Stimulated activated CD8-positive, alpha-beta memory T cell treated with anti-CD3 and anti-CD28 coated beads, Interleukin-12 subunit alpha, Interleukin-12 subunit beta, amount 100 ng/mL, for 1 hour (primary cell): ENCODE data around the gene MYO3A.

ENCODE experiments used
- DNase-seq: peaks from one replicate; pipeline ENCODE4 v3.0.0-alpha.2; 2020; ENCODE audit warnings: low read depth

Gene MYO3A

DNA sequence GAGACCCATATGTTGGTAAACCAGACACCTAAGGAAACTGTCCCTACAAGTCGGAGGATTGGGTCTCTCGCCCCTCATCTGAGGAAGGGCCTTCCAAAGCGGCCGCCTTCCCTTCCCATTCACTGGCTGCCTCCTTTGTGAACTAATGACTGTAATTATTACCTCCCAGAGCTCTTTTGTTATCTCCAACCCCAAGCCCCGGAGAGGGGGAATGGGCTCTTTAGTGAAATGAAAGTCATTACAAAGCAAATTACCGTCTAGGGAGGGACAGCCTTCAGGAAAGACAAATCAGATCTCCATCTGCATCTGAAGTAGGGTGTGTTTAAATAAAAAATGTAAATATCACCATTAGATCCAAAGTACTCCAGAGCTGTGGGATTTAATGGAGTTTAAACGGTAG, 280.0 kb downstream of the MYO3A start:
- no peak for DNase-seq

DNA sequence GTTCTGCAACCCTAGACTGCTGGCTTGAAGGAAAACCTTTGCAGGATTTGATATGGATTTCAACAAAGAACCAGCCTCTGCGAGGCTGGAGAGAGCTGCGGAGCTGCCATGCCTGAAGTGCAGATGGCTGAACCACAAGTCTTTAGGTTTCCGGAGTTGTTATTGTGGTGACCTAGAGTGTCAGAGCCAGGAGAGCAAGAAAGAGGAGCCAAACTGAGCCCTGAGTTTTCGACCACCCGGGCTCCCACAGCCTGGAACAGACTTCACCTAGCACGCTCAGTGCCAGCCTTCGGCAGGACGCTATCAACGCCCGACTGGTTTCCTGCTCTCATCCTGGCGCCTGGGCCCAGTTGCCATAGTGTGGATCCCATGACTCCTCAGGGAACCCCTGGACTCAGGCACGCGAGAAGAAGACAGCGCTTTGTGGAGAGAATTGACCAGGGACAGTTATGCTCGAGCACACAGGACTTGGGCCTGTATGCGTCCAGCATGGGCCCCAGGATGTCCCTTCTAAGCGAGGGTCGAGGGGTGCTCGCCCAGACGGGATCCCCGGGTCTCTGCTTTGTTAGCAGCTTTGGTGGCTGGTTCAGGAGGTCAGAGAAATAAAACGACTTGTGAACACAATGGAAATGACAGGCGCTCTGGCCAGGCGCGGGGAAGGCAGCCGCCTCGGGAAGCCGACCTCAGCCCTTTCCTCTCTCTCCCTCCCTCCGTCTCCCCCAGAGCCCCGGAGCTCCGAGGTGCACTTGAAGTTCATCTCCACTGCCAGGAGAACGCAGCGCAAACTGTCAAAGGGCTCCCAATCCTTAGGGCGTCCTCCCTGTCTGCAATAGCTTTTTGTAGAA, 280.7 kb downstream of the MYO3A start:
- no peak for DNase-seq

GRCh38 chr10:26215396-26215934, 281.4 kb downstream of the MYO3A start:
- no peak for DNase-seq

DNA sequence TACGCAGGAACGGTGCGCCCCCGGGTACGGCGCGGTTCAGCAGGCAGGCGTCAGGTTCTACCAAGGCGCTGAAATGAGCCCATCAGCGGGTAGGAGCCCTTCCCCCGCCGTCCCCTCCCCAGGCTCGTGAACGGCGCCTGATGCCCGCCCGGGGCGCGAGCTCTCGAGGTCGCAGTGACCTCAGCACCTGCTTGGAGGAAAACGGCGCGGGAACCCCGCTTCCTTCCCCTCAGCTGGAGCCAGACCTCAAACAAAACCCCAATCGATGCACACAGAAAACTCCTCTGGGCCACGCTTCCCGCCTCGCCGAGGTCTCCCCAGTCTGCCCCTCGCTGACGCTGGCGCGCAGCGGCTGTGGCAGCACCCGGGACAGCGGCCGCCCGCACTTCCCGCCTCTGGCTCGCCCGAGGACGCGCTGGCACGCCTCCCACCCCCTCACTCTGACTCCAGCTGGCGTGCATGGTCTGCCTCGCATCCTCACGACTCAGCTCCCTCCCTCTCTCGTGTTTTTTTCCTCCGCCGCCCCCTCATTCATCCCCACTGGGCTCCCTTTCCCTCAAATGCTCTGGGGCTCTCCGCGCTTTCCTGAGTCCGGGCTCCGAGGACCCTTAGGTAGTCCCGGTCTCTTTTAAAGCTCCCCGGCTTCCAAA, 282.0 kb downstream of the MYO3A start:
- DNase-seq, result no peak

DNA sequence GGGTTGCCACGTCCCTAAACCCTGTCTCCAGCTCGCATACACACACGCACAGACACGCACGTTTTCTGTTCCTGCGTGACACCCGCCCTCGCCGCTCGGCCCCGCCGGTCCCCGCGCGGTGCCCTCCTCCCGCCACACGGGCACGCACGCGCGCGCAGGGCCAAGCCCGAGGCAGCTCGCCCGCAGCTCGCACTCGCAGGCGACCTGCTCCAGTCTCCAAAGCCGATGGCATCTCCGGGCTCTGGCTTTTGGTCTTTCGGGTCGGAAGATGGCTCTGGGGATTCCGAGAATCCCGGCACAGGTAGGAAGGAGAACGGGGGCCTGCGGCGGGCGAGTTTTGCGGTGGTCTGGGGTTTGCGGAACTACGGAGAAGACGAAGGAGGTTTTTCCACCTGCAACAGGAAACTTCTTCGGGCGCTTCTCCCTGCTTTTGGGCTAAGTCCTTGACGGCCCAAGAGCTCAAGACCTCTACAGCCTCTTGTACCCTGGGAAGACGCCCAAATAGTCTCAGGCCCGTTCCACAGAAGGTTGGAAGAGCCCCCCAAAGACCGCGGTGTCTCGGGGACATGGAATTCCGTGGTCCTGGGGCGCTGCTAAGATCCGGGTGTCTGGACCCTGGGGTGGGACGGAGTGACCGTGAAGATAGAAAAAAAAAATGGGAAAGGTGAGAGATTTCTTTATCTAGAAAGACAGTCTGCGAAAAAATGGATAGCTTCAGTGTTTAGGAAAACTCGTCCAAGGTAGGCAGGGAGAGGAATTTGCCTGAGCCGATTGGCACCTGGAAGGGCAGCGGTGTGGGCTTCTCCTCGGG, 282.8 kb downstream of the MYO3A start, which contains the start of gene GAD2:
Gene GAD2 (plus strand): TSS at position 190 of the 811 bp plus-strand sequence. CDS start 36 bp downstream, at position 226.
- DNase-seq, result no peak

DNA sequence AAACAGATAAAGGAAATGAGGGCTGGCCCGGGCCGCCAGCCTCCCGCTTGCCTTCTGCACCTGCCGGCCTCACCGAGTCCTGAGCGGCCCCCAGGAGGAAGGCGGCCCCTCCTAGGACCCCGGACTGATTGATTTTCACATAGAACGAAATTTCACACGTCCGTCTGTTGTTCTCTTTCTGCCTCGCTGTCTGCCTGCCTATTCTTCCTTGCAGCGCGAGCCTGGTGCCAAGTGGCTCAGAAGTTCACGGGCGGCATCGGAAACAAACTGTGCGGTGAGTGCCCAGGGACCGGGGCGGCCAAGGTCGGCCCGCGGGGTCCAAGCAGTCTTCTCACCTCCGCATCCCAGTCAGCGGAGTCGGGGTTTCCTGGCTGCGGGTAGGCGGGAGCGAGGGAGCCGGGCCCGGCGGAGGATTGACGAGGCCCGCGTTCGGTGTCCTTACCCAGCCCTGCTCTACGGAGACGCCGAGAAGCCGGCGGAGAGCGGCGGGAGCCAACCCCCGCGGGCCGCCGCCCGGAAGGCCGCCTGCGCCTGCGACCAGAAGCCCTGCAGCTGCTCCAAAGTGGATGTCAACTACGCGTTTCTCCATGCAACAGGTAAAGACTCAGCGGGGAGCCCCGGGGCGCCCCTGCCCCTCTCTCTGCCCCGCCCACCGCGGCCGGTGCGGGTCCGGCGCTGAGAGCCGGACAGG, 283.5 kb downstream of the MYO3A start:
- no peak for DNase-seq

GRCh38 chr10:26219676-26220075, 285.6 kb downstream of the MYO3A start:
- no peak for DNase-seq

GRCh38 chr10:26220901-26221300, 286.9 kb downstream of the MYO3A start:
- no peak for DNase-seq

DNA sequence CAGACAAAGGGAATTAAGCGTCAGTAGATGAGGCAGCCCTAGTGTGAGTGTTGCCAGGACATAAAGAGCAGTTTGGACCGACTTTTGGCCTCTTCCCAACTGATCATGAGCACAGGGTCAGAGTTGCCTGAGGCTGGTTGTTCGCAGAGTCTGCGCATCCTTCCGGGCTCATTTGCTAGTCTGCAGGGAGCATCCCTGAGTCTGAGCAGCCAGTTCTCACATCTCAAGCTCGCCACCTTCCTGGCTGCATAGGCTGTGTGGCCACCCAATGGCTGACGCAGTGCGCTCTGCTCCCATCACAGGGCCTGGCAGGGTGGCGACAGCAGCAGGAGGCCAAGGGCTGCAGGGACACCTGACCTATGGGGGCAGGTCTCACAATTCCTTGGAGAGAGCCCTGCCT, 287.5 kb downstream of the MYO3A start:
- no peak for DNase-seq

- DNase-seq, result no peak
Measured at GRCh38 chr10:26222563-26222962, 288.5 kb downstream of the MYO3A start.

GRCh38 chr10:26225322-26225721, 291.3 kb downstream of the MYO3A start:
- DNase-seq, result no peak

DNA sequence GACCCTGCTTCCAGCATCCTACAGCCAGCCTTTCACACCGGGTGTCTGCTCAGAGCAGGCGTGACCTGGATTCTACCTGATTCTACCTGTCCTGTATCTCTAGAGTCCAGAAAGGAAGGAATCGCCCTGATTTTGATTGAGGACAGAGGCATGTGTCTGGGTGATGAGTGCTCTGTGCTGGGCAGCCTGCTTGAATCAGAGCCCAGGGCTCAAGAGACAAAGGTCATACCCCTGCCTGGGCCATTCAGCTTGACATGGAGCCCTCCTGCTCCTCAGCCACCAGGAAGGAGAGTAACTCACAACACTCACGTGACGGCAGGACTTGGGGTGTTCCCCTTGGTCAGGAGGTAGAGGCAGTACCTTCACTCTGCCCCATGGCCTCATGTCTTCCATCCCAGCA, 293.8 kb downstream of the MYO3A start:
- no peak for DNase-seq

DNA sequence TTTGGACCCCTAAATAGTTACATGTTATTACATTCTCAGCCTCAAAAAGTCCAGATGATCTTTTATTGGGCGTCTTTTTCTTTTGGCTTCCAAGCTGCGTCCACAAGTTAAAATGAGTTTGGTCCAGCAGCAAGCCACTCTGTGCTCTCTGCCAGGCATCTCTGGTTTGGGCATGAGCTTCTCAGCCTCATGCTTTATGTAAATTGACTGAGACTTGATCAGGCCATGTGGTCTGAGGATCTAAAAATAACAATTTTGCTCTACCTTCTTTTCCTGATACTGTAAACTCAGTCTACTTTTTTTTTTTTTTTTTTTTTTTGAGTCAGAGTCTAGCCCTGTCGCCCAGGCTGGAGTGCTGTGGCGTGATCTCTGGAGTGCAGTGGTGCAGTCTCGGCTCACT, 298.1 kb downstream of the MYO3A start:
- DNase-seq, result no peak

- no peak for DNase-seq
Measured at GRCh38 chr10:26235761-26236160, 301.7 kb downstream of the MYO3A start.

GRCh38 chr10:26238378-26238777, 304.3 kb downstream of the MYO3A start:
- DNase-seq, result no peak

DNA sequence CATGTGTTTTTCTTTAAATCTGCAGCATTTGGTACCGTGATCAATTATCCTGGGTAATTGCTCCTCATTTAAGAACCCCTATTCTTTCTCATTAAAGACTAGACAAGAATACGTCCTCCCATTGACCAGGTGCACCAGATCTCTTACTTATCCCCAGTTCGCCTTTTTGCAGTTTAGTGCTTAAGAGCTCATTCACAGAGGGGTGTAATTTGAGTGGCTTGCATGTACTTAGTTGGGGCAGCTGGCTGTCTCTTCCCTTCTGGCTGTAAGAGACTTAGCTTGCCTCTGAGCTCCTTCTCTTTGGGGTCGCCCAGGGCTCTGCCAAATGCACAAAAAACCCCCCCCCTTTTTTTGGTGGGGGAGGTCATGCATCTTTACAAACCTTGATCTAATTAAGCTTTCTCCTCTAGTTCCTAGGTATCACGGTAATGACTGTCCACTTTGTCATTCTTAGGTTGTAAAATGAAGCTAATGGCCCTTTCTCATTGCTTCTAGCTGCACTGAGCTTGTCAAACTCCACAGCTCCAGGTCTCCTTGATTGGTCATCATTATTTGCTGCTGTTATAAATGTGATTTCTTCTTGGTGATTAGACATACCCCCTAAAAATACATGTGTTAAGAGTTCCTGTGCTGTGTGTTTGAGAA, 308.8 kb downstream of the MYO3A start:
- no peak for DNase-seq

DNA sequence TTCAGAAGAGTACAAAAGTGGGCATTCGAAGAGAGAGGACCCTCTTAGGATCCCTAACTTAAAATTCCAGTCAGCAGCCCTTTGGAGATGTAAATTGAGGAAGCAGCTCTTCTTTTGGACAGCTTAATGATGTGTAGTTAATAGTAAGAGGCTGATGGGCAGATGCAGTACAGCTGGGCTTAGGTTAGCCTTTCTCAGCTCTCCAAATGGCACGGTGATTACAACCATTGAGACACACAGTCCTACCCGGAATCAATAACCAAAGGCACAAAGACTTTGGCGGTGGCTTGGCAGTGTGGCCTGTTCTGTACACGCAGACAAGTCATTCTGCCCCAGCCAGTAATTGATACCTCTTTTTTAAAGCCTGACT, 309.3 kb downstream of the MYO3A start:
- no peak for DNase-seq

DNA sequence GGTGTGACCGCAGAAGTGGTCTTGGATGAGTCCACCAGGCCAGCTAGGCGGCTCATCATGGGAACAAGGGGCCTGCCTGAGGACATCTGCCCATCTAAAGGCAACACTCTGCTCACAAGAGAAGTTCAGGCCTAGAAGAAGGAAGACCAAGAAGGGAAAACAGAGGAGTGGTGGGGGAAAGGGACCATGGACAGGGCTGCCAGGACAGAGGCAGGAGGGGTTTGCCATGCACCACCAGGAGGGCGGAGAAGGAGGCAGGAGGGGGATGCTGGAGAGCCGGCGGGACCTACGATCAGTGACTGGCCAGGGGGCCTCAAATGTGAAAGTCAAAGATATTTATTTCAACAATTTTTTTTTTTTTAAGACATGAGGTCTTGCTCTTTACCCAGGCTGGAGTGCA, 315.7 kb downstream of the MYO3A start:
- no peak for DNase-seq

DNA sequence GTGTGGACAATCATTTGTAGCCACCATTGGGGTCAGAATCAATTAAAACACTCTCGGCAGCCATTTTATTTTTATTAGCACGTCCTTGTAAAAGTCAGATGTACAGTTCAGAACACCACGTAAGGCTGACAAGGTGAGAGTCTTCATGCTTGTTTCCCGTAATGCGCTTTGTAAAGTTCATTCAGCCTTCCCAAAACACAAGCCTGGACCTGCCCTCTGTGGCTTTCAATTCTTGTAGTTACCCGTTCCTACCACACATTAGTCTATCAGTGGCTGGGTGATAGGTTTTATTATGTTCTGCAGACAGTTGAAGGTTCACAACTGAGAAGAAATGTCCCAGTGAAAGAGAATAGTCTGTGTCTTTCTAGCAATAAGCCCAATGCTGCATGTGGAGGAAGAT, 317.9 kb downstream of the MYO3A start:
- no peak for DNase-seq

GRCh38 chr10:26254616-26255015, 320.6 kb downstream of the MYO3A start:
- no peak for DNase-seq

DNA sequence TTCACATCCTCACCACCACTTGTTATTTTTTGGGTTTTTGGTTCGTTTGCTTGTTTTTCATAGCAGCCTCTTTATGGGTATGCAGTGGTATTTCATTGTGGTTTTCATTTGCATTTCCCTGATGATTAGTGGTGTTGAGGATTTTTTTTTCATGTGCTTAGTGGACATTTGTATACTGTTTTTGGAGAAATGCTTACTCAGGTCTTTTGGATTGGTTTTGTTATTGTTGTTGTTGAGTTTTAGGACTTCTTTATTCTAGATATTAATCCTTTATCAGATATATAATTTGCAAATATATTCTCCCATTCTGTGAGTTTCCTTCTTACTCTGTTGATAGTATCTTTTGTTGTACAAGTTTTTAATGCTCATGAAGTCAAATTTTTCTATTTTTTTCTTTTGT, 325.3 kb downstream of the MYO3A start:
- no peak for DNase-seq
